Neural cell (in vitro differentiated cells): ENCODE measurements around the gene LMF2. TPM values are rescaled to one million over a fixed set of nuclear protein-coding genes. Genes with fewer than 3 reads are reported as not detected.

Experiments
- H2AFZ ChIP-seq: fragments of 200-600, 300-800 bp; sonication (generic), shearing (Covaris generic); 2 replicates; pipeline ENCODE4 v1.6.0; 2014; ENCODE audit warnings: low read depth, mild to moderate bottlenecking, antibody characterized with exemption, low read length, moderate library complexity
- H3F3A ChIP-seq: fragments of 200-600 bp; shearing (Covaris generic); 2 replicates; pipeline ENCODE4 v1.6.1; 2016; ENCODE audit warnings: mild to moderate bottlenecking, moderate library complexity, mixed read lengths, antibody characterized with exemption, low read length; ENCODE audit not compliant: insufficient read depth, poor library complexity, severe bottlenecking
- H3K27ac ChIP-seq: fragments of 200-600, 300-800 bp; sonication (generic), shearing (Covaris generic); 2 replicates; pipeline ENCODE4 v1.5.1; 2014; ENCODE audit warnings: mild to moderate bottlenecking, low read length, moderate library complexity
- H3K27me3 ChIP-seq: fragments of 300-800, 200-600 bp; sonication (generic), shearing (Covaris generic); 2 replicates; pipeline ENCODE4 v1.6.0; 2014; ENCODE audit warnings: mild to moderate bottlenecking, low read depth, low read length, moderate library complexity; ENCODE audit not compliant: insufficient read depth
- H3K36me3 ChIP-seq: fragments of 300-800, 200-600 bp; sonication (generic), shearing (Covaris generic); 2 replicates; pipeline ENCODE4 v1.5.1; 2014; ENCODE audit warnings: mild to moderate bottlenecking, antibody characterized with exemption, low read length, moderate library complexity; ENCODE audit not compliant: insufficient read depth
- H3K4me2 ChIP-seq: fragments of 300-800, 200-600 bp; sonication (generic), shearing (Covaris generic); 2 replicates; pipeline ENCODE4 v1.6.0; 2014; ENCODE audit warnings: mild to moderate bottlenecking, low read length
- H3K4me3 ChIP-seq: fragments of 300-800, 200-600 bp; sonication (generic), shearing (Covaris generic); 2 replicates; pipeline ENCODE4 v1.5.1; 2014; ENCODE audit warnings: mild to moderate bottlenecking, low read length, moderate library complexity
- H3K79me2 ChIP-seq: fragments of 200-600 bp; shearing (Covaris generic); replicated peaks from 2 replicates; pipeline ENCODE4 v1.6.0; 2014; ENCODE audit warnings: mild to moderate bottlenecking, low read length, moderate library complexity; ENCODE audit not compliant: insufficient read depth
- H3K9ac ChIP-seq: fragments of 300-800, 200-600 bp; sonication (generic), shearing (Covaris generic); 2 replicates; pipeline ENCODE4 v1.6.1; 2016; ENCODE audit warnings: mild to moderate bottlenecking, low read length, mixed read lengths
- H3K9me2 ChIP-seq: fragments of 200-600 bp; shearing (Covaris generic); 2 replicates; pipeline ENCODE4 v1.6.1; 2016; ENCODE audit warnings: mild to moderate bottlenecking, low read length, mixed read lengths; ENCODE audit not compliant: insufficient read depth
- H3K9me3 ChIP-seq: fragments of 200-600, 300-800 bp; sonication (generic), shearing (Covaris generic); 2 replicates; pipeline ENCODE4 v1.6.1; 2016; ENCODE audit warnings: mild to moderate bottlenecking, mixed run types, low read length, moderate library complexity, mixed read lengths
- H4K20me1 ChIP-seq: fragments of 200-600 bp; shearing (Covaris generic); 2 replicates; pipeline ENCODE4 v1.6.1; 2016; ENCODE audit warnings: mild to moderate bottlenecking, mixed run types; ENCODE audit not compliant: insufficient read depth
- EP300 ChIP-seq: fragments of 450-650 bp; conservative IDR thresholded peaks from 2 replicates; pipeline ENCODE4 v1.6.1; 2014; ENCODE audit warnings: antibody characterized with exemption, mild to moderate bottlenecking, moderate library complexity; ENCODE audit not compliant: poor library complexity, severe bottlenecking
- EZH2 ChIP-seq: fragments of 200-600, 300-800 bp; shearing (Covaris generic), sonication (generic); IDR thresholded peaks from 2 replicates; pipeline ENCODE4 v1.6.1; 2014; ENCODE audit warnings: antibody characterized with exemption, low read length, borderline replicate concordance, mild to moderate bottlenecking; ENCODE audit not compliant: insufficient read depth, poor library complexity, severe bottlenecking
- MXI1 ChIP-seq: fragments of 450-650 bp; conservative IDR thresholded peaks from 2 replicates; pipeline ENCODE4 v1.6.1; 2014; ENCODE audit warnings: antibody characterized with exemption, mild to moderate bottlenecking; ENCODE audit not compliant: poor library complexity, severe bottlenecking
- POLR2AphosphoS5 ChIP-seq: IDR thresholded peaks from 2 replicates; pipeline ENCODE4 v1.6.1; 2012
- RAD21 ChIP-seq: fragments of 450-650 bp; conservative IDR thresholded peaks from 2 replicates; pipeline ENCODE4 v1.6.1; 2014; ENCODE audit warnings: antibody characterized with exemption, mild to moderate bottlenecking, moderate library complexity
- REST ChIP-seq: IDR thresholded peaks from 2 replicates; pipeline ENCODE4 v1.6.1; 2012; ENCODE audit warnings: borderline replicate concordance
- SMC3 ChIP-seq: fragments of 450-650 bp; conservative IDR thresholded peaks from 2 replicates; pipeline ENCODE4 v1.6.1; 2014; ENCODE audit warnings: antibody characterized with exemption, mild to moderate bottlenecking, moderate library complexity; ENCODE audit not compliant: poor library complexity
- TAF1 ChIP-seq: IDR thresholded peaks from 2 replicates; pipeline ENCODE4 v1.6.1; 2012; ENCODE audit warnings: low read depth
- polyA plus RNA-seq: library from polyadenylated mRNA; depleted of rRNA; stranded (reverse); fragments of >200 nt; gene quantifications from 2 replicates; pipeline ENCODE4 v1.2.3, GENCODE V29; 2014
- TF ChIP-seq, protein P1 (sequence below): fragments of 450-650 bp; IDR thresholded peaks from 2 replicates; pipeline ENCODE4 v1.5.1; 2014; ENCODE audit warnings: antibody characterized with exemption, mild to moderate bottlenecking, moderate library complexity; ENCODE audit not compliant: poor library complexity, severe bottlenecking

Gene LMF2
- polyA plus RNA-seq, 1 donor from 2014 or later = 76.5 TPM

DNA sequence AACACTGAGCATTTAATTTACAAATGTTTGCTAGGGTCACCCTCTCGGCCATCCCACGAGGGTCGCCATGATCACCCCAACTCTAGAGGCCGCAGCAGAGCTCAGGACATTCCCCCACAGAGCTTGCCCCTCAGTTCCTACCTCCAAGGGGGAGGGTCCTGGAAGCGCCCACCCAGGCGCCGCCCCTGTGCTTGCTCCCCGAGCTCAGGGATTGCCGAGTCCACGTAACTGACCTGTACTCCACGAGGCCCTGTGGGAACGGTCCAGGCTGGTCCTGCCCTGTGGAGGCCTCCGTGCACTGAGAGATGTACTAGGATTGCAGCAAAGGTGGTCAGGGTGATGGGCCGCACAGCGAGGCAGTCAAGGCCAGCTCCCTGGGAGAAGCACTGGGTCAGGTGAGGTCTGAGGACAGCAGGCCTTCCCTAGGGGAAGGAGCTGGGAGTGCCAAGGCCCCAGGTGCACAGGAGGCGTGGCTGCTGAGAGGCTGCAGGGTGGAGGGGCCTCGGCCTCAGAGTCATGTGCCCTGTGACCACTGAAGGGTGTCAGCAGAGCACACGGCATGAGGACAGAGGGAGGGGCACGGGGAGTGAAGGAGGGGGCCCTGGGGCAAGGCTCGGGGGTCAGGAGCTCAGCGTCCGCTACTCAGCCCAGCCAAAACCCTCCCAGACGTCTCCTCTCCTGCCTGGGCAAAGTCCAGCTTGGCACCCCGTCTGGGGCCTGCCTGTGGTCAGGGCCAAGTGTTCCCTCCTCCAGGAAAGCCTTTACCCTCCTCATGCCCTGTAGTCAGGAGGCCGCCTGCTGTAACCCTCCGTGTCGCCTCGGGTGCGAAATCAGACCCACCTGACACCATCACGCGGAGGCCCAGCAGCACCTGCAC lies 23.3 kb downstream of the LMF2 start:
- Histone ChIP-seq H2AFZ (no peak overlapping the region), H3K27me3 (peaks cover 32% of the 10 kb centered on the region), H3K4me3 (no peak overlapping the region), H3K79me2 (no peaks in the 10 kb centered on the region), H3K36me3 (no peaks in the 10 kb centered on the region), H4K20me1 (no peaks in the 10 kb centered on the region), H3K27ac (no peak overlapping the region), H3K4me2 (no peak overlapping the region), H3K9me2 (no peaks in the 10 kb centered on the region), H3F3A (no peaks in the 10 kb centered on the region), H3K9ac (no peak overlapping the region), H3K9me3 (no peaks in the 10 kb centered on the region)
- no peak for TF ChIP-seq POLR2AphosphoS5
- no peak for TF ChIP-seq SMC3
- TF ChIP-seq, protein P1, sequence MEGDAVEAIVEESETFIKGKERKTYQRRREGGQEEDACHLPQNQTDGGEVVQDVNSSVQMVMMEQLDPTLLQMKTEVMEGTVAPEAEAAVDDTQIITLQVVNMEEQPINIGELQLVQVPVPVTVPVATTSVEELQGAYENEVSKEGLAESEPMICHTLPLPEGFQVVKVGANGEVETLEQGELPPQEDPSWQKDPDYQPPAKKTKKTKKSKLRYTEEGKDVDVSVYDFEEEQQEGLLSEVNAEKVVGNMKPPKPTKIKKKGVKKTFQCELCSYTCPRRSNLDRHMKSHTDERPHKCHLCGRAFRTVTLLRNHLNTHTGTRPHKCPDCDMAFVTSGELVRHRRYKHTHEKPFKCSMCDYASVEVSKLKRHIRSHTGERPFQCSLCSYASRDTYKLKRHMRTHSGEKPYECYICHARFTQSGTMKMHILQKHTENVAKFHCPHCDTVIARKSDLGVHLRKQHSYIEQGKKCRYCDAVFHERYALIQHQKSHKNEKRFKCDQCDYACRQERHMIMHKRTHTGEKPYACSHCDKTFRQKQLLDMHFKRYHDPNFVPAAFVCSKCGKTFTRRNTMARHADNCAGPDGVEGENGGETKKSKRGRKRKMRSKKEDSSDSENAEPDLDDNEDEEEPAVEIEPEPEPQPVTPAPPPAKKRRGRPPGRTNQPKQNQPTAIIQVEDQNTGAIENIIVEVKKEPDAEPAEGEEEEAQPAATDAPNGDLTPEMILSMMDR = no peak
- TF ChIP-seq EP300 = no peak
- no peak for TF ChIP-seq REST

DNA sequence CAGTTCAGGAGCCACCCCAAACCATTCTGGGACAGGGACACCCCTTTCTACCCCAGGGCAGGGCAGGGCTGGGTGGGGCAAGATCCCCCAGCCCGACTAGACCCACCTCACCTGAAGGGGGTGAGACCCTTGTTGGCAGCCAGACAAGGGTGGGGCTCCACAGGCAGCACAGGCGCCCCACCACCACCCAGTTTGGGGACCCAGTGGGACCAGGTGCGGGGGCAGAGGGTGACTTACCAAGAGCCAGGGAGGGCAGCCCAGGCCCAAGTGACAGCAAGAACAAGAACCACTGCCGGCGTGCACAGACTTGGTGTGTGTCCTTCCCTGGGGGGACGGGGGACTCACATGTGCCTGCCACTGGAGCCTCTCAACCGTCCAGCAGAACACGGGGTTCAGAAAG lies 23.9 kb downstream of the LMF2 start:
- Histone ChIP-seq H3K9me2 (no peaks in the 10 kb centered on the region), H3K27ac (no peak overlapping the region), H3F3A (no peaks in the 10 kb centered on the region), H2AFZ (no peak overlapping the region), H3K79me2 (no peaks in the 10 kb centered on the region), H3K4me3 (no peak overlapping the region), H4K20me1 (no peaks in the 10 kb centered on the region), H3K9ac (no peak overlapping the region), H3K27me3 (peaks cover 32% of the 10 kb centered on the region), H3K4me2 (no peak overlapping the region), H3K36me3 (no peaks in the 10 kb centered on the region), H3K9me3 (no peaks in the 10 kb centered on the region)
- TF ChIP-seq TAF1 = no peak

DNA sequence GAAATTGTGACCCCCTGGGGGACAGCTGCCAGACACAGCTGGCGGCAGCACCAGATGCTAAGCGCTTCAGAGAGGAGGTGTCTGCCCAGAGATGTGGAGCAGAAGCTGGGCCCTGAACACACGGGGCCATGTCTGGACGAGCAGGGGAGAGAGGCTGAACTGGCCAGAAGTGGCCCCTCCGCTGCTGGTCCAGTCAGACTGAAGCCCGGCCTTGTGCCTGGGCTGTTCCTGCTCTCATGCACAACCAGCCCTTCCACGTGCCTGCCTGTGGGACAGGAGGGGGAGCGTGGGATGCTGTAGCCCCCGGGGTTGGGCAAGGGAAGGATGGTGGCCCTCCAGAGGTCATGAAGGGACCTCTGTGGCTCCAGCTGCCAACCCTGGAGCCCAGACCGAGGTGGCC lies 24.4 kb downstream of the LMF2 start:
- TF ChIP-seq TAF1 = no peak
- TF ChIP-seq EZH2 = no peak
- no peak for TF ChIP-seq RAD21
- TF ChIP-seq REST = no peak
- TF ChIP-seq EP300 = no peak
- no peak for TF ChIP-seq POLR2AphosphoS5
- TF ChIP-seq MXI1 = no peak
- no peak for TF ChIP-seq SMC3
- TF ChIP-seq, protein P1 = no peak
- Histone ChIP-seq H3K9ac (no peak overlapping the region), H2AFZ (no peak overlapping the region), H3K27ac (no peak overlapping the region), H3K9me3 (no peaks in the 10 kb centered on the region), H3K36me3 (no peaks in the 10 kb centered on the region), H3F3A (no peaks in the 10 kb centered on the region), H3K4me3 (no peak overlapping the region), H3K4me2 (no peak overlapping the region), H3K79me2 (no peaks in the 10 kb centered on the region), H3K9me2 (no peaks in the 10 kb centered on the region), H3K27me3 (peaks cover 32% of the 10 kb centered on the region), H4K20me1 (no peaks in the 10 kb centered on the region)
